GM13976 (cell line): Measurements from ENCODE around the gene ACTR2.

ENCODE experiments used
- DNase-seq: peaks from one replicate; pipeline ENCODE4 v3.0.0; 2012; ENCODE audit warnings: low spot score
- CTCF ChIP-seq: IDR thresholded peaks from 2 replicates; pipeline ENCODE4 v1.5.1; 2012; ENCODE audit warnings: borderline replicate concordance, mild to moderate bottlenecking; ENCODE audit not compliant: insufficient read depth; ENCODE audit errors: extremely low read depth, missing control alignments, control extremely low read depth
- in situ Hi-C: fragments of 300-500 bp; cut with MboI; formaldehyde crosslinking; loops from one replicate; pipeline ENCODE4 v1.12.0; 2022; ENCODE audit warnings: low sequenced_read_pairs, mixed read lengths, inconsistent platforms; ENCODE audit not compliant: unreplicated experiment

The ACTR2 gene

GRCh38 chr2:65276609-65277008, 49.0 kb downstream of the ACTR2 start:
- DNase-seq = no peak
- in situ Hi-C loops = no loop called here
- no peak for TF ChIP-seq CTCF

GRCh38 chr2:65277118-65277517, 49.5 kb downstream of the ACTR2 start:
- TF ChIP-seq CTCF = no peak
- DNase-seq = no peak
- in situ Hi-C loops = no loop called here

- DNase-seq = no peak
- no peak for TF ChIP-seq CTCF
- in situ Hi-C loops = no loop called here
Observed at GRCh38 chr2:65277791-65278483, 50.3 kb downstream of the ACTR2 start.

- in situ Hi-C loops = no loop called here
Observed at GRCh38 chr2:65278531-65278981, 50.9 kb downstream of the ACTR2 start.

GRCh38 chr2:65279756-65280155, 52.1 kb downstream of the ACTR2 start:
- in situ Hi-C loops = no loop called here
- no peak for DNase-seq
- no peak for TF ChIP-seq CTCF

More at GRCh38 chr2:65278531-65278981, 50.9 kb downstream of the ACTR2 start:
- no peak for DNase-seq
- TF ChIP-seq CTCF = no peak

GRCh38 chr2:65281627-65282351, 54.2 kb downstream of the ACTR2 start:
- TF ChIP-seq CTCF = no peak
- DNase-seq = no peak
- in situ Hi-C loops = no loop called here
